ENCODE measurements around the gene BCAR3. TPM values are rescaled to one million over a fixed set of nuclear protein-coding genes. Genes with fewer than 3 reads are reported as not detected.

The BCAR3 gene
- total and polyA plus RNA-seq, 2 experiments from 2014 or later = 22.6 to 23.7 TPM

DNA sequence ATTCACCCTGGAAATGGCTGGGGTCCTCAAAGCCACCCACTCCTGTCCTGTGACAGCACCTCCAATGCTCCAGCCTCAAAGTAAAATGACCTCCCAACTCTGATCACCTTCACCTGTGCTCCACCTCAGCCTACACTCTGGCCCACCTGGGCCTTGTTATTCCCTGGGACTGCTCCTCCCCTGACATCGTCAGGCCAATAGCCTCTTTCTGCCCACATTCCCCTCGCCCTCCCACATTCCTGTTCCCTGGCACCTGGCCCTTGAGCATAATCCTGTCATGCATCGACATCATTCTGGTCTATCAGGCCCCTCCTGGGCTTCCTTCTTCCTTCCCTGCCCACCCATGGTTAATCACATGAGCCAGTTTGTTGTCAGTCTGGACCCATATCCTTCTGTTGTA, 13.2 kb upstream of the BCAR3 start:
- no peak overlapping the region for H3K27ac ChIP-seq
- H3K36me3 ChIP-seq (replicated peaks; ENCODE audit: insufficient read depth, low read depth) = no peaks in the 10 kb centered on the region
- no peaks in the 10 kb centered on the region for H3K9me2 ChIP-seq (replicated peaks; ENCODE audit: insufficient read depth)
- H3K9me3 ChIP-seq (ENCODE audit: low read depth) = no peaks in the 10 kb centered on the region
- TF ChIP-seq EZH2 (IDR thresholded peaks at IDR 0.05; ENCODE audit: borderline replicate concordance) (no peak), EZH2phosphoT487 (IDR thresholded peaks at IDR 0.05; ENCODE audit: low read depth, severe bottlenecking, unreplicated experiment) (no peak)
- TF ChIP-seq, protein P1, sequence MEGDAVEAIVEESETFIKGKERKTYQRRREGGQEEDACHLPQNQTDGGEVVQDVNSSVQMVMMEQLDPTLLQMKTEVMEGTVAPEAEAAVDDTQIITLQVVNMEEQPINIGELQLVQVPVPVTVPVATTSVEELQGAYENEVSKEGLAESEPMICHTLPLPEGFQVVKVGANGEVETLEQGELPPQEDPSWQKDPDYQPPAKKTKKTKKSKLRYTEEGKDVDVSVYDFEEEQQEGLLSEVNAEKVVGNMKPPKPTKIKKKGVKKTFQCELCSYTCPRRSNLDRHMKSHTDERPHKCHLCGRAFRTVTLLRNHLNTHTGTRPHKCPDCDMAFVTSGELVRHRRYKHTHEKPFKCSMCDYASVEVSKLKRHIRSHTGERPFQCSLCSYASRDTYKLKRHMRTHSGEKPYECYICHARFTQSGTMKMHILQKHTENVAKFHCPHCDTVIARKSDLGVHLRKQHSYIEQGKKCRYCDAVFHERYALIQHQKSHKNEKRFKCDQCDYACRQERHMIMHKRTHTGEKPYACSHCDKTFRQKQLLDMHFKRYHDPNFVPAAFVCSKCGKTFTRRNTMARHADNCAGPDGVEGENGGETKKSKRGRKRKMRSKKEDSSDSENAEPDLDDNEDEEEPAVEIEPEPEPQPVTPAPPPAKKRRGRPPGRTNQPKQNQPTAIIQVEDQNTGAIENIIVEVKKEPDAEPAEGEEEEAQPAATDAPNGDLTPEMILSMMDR (IDR thresholded peaks at IDR 0.05; ENCODE audit: poor library complexity) = no peak
- no peak for DNase-seq (ENCODE audit: low spot score)
- H3K79me2 ChIP-seq = no peaks in the 10 kb centered on the region
- no peak overlapping the region for H2AFZ ChIP-seq
- H3K4me2 ChIP-seq = no peak overlapping the region
- H3K4me3 ChIP-seq = no peak overlapping the region
- WGBS (ENCODE audit: low lambda C conversion rate, missing lambda C conversion rate) = 88% methylated on average over 3 of the region's 3 CpGs
- H3K27me3 ChIP-seq = no peaks in the 10 kb centered on the region
- peaks cover 11% of the 10 kb centered on the region for H3K4me1 ChIP-seq (ENCODE audit: insufficient read depth)
- H4K20me1 ChIP-seq (ENCODE audit: insufficient read depth, poor library complexity, severe bottlenecking) = no peaks in the 10 kb centered on the region

DNA sequence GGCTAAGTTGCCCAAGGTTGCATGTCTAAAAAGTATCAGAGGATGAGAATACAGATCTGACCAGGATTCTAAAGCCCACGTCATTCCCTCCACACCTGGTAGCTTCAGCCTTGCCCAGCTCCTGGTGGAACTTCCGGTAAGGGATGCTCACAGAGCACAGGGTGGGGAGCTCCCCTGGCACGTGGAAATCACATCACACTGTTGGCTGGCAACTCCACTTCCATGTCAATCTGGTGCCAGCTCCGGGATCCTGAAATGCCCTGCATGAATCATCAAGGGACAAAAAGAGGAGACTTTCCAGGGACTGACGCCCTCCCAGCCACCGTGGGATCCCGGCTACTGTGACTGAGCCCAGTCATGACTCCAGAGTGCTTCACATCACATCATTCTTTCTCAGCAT, 12.4 kb upstream of the BCAR3 start:
- Histone ChIP-seq H3K4me2 (no peak overlapping the region), H4K20me1 (ENCODE audit: insufficient read depth, poor library complexity, severe bottlenecking) (no peaks in the 10 kb centered on the region), H3K27ac (no peak overlapping the region), H3K9me3 (ENCODE audit: low read depth) (no peaks in the 10 kb centered on the region), H3K36me3 (replicated peaks; ENCODE audit: insufficient read depth, low read depth) (no peaks in the 10 kb centered on the region), H3K27me3 (no peaks in the 10 kb centered on the region), H3K9me2 (replicated peaks; ENCODE audit: insufficient read depth) (no peaks in the 10 kb centered on the region), H3K4me3 (no peak overlapping the region), H3K4me1 (ENCODE audit: insufficient read depth) (peaks cover 11% of the 10 kb centered on the region), H2AFZ (no peak overlapping the region), H3K79me2 (no peaks in the 10 kb centered on the region)
- 88% methylated on average over 7 of the region's 7 CpGs for WGBS (ENCODE audit: low lambda C conversion rate, missing lambda C conversion rate)
- TF ChIP-seq EZH2phosphoT487 (IDR thresholded peaks at IDR 0.05; ENCODE audit: low read depth, severe bottlenecking, unreplicated experiment) = no peak
- TF ChIP-seq, protein P1 (IDR thresholded peaks at IDR 0.05; ENCODE audit: poor library complexity) = no peak
- TF ChIP-seq EZH2 (IDR thresholded peaks at IDR 0.05; ENCODE audit: borderline replicate concordance) = no peak
- DNase-seq (ENCODE audit: low spot score) = no peak

DNA sequence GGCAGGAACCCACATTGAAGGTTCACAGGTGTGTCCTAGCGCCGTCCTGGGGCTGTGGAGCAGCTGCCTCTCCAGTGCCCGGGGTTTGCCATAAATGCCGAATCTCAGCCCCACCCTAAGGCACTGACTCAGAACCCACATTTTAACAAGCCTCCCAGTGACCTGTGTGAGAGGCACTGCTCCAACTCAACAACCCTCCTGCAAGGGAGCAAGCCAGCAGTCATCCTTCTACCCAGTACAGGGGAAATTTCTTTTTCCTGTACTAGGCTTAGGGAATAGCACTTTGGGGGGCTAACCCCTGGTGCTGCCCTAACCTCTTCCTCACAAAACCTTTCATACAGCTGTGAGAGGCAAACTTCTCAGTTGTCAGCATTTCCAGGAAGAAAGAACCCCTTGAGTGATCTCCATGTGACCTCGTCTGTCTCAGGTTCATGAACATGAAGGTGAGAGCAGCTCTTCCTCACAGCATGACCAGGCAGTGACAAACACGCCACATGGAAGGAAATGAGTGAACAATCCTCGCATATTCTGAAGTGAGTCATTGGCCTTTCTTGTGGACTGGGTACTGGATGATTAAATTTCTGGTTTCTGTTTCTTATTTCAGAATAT, 11.4 kb upstream of the BCAR3 start:
- no peaks in the 10 kb centered on the region for H3K36me3 ChIP-seq (replicated peaks; ENCODE audit: insufficient read depth, low read depth)
- no peaks in the 10 kb centered on the region for H3K9me3 ChIP-seq (ENCODE audit: low read depth)
- no peak overlapping the region for H3K27ac ChIP-seq
- H3K4me1 ChIP-seq (ENCODE audit: insufficient read depth) = peaks cover 11% of the 10 kb centered on the region
- TF ChIP-seq EZH2 (IDR thresholded peaks at IDR 0.05; ENCODE audit: borderline replicate concordance) (no peak), EZH2phosphoT487 (IDR thresholded peaks at IDR 0.05; ENCODE audit: low read depth, severe bottlenecking, unreplicated experiment) (no peak)
- TF ChIP-seq, protein P1 (IDR thresholded peaks at IDR 0.05; ENCODE audit: poor library complexity) = no peak
- no peaks in the 10 kb centered on the region for H3K27me3 ChIP-seq
- H3K4me2 ChIP-seq = no peak overlapping the region
- WGBS (ENCODE audit: low lambda C conversion rate, missing lambda C conversion rate) = 88% methylated on average over 7 of the region's 7 CpGs
- no peak overlapping the region for H3K4me3 ChIP-seq
- H2AFZ ChIP-seq = no peak overlapping the region
- no peaks in the 10 kb centered on the region for H4K20me1 ChIP-seq (ENCODE audit: insufficient read depth, poor library complexity, severe bottlenecking)
- no peak for DNase-seq (ENCODE audit: low spot score)
- no peaks in the 10 kb centered on the region for H3K9me2 ChIP-seq (replicated peaks; ENCODE audit: insufficient read depth)
- H3K79me2 ChIP-seq = no peaks in the 10 kb centered on the region
